GM19467 (cell line): Measurements from ENCODE around the gene MS4A1.
"Not testable (repeated sequence)": the region's sequence is repeated elsewhere in the genome, so short reads cannot be mapped to it uniquely, and the experiment has no call there.

Experiments used
- ATAC-seq: cut with Tn5 transposase; IDR thresholded peaks from one replicate; pipeline ENCODE4 v1.9.1; 2021; ENCODE audit warnings: mild to moderate bottlenecking, moderate library complexity; ENCODE audit not compliant: unreplicated experiment

Gene MS4A1

GRCh38 chr11:60500276-60500910 lies 44.7 kb downstream of the MS4A1 start:
- no peak for ATAC-seq

GRCh38 chr11:60502221-60502775 lies 46.7 kb downstream of the MS4A1 start:
- no peak for ATAC-seq

- no peak for ATAC-seq
Observed at GRCh38 chr11:60504219-60504905, 48.7 kb downstream of the MS4A1 start.

- ATAC-seq: not testable (repeated sequence)
Observed at GRCh38 chr11:60509609-60510008, 54.0 kb downstream of the MS4A1 start.

- ATAC-seq: not testable (repeated sequence)
Observed at GRCh38 chr11:60510209-60510608, 54.6 kb downstream of the MS4A1 start.

GRCh38 chr11:60511393-60511792 lies 55.7 kb downstream of the MS4A1 start:
- no peak for ATAC-seq

- no peak for ATAC-seq
Observed at GRCh38 chr11:60512651-60513225, 57.1 kb downstream of the MS4A1 start.

- no peak for ATAC-seq
Observed at GRCh38 chr11:60513496-60514460, 58.1 kb downstream of the MS4A1 start.

GRCh38 chr11:60515144-60515855 lies 59.7 kb downstream of the MS4A1 start, which contains the start of gene MS4A13:
Gene MS4A13 (plus strand): TSS chr11:60515392. CDS start chr11:60518084, 2,692 bp downstream.
- ATAC-seq: no peak
